ENCODE results near the gene PPP2R5C.
"Not testable (repeated sequence)": the region's sequence is repeated elsewhere in the genome, so short reads cannot be mapped to it uniquely, and the experiment has no call there.

Gene PPP2R5C

DNA sequence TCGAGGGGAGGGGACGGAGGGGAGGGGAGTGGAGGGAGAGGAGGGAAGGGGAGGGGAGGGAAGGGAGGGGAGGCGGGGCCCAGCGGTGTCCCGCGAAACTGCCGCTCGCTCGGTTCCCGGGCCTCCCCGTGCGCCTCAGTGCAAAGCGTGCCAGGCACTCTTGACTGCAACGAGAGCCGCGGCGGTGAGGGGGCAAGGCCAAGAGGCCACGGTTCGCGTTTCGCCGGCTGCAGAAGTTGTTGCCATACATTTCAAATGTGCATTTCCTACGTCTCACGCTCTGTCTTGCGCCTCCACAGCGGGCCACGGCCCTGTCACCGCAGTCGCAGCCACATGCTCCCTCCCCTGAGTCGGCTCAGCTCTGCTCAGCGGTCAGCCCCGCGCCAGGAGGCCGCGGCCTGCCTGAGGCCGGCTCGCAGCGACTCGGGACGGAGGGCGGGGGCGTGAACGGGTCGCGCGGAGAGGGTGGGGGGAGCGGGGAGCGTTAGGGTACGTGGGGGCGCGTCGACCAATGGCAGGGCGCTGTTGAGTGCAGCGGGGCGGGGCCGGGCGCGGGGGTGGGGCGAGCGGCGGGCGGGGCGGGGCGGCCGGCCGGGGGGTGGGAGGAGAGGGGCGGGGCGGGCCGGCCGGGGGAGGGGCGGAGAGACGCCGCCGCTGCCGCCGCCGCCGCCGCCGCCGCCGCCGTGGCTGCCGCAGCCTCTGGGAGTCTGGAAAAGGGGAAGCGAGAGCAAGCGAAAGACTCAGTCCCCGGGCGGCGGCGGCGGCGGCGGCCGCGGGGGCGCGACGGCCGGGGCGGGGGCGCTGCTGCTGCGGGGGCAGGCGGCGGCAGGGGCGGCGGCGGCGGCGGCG, at the start of gene PPP2R5C:
Gene PPP2R5C (plus strand): TSS at position 678 of the 849 bp plus-strand sequence. CDS start 185 bp downstream, outside the sequence.
- no peaks in the 10 kb centered on the region for H3K9me3 ChIP-seq (ENCODE audit: low read length)

GRCh38 chr14:101711857-101712233, 49.7 kb upstream of the PPP2R5C start:
- not testable (repeated sequence) for H3K4me1 ChIP-seq (ENCODE audit: insufficient read depth, low read length); H2AFZ ChIP-seq (ENCODE audit: low read depth, low read length); H3K9me3 ChIP-seq (ENCODE audit: low read length); H3K27me3 ChIP-seq (ENCODE audit: insufficient read depth, low read length); H3K4me3 ChIP-seq (ENCODE audit: low read length); H3K36me3 ChIP-seq (ENCODE audit: insufficient read depth, low read length)

More for the DNA sequence above, at the start of gene PPP2R5C:
- H3K4me3 ChIP-seq (ENCODE audit: low read length): peak within 1 kb of the TSS; percentile 79
- H3K36me3 ChIP-seq (ENCODE audit: insufficient read depth, low read length): peaks cover 16% of the 10 kb centered on the region
- peaks cover 9% of the 10 kb centered on the region for H3K4me1 ChIP-seq (ENCODE audit: insufficient read depth, low read length)
- peak within 1 kb of the TSS; percentile 81 for H2AFZ ChIP-seq (ENCODE audit: low read depth, low read length)
- H3K27me3 ChIP-seq (ENCODE audit: insufficient read depth, low read length): peaks cover 3% of the 10 kb centered on the region

GRCh38 chr14:101712341-101712740, 49.2 kb upstream of the PPP2R5C start:
- not testable (repeated sequence) for H3K27me3 ChIP-seq (ENCODE audit: insufficient read depth, low read length); H3K36me3 ChIP-seq (ENCODE audit: insufficient read depth, low read length); H3K4me1 ChIP-seq (ENCODE audit: insufficient read depth, low read length); H3K4me3 ChIP-seq (ENCODE audit: low read length); H2AFZ ChIP-seq (ENCODE audit: low read depth, low read length); H3K9me3 ChIP-seq (ENCODE audit: low read length)

DNA sequence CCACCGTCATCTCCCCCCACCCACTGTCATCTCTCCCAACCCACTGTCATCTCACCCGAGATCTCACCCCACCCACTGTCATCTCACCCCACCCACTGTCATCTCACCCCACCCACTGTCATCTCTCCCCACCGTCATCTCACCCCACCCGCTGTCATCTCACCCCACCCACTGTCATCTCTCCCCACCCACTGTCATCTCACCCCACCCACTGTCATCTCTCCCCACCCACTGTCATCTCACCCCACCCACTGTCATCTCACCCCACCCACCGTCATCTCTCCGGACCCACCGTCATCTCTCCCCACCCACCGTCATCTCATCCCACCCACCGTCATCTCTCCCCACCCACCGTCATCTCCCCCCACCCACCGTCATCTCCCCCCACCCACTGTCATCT, 48.4 kb upstream of the PPP2R5C start:
- not testable (repeated sequence) for H3K27me3 ChIP-seq (ENCODE audit: insufficient read depth, low read length); H2AFZ ChIP-seq (ENCODE audit: low read depth, low read length); H3K4me3 ChIP-seq (ENCODE audit: low read length); H3K36me3 ChIP-seq (ENCODE audit: insufficient read depth, low read length); H3K9me3 ChIP-seq (ENCODE audit: low read length); H3K4me1 ChIP-seq (ENCODE audit: insufficient read depth, low read length)

DNA sequence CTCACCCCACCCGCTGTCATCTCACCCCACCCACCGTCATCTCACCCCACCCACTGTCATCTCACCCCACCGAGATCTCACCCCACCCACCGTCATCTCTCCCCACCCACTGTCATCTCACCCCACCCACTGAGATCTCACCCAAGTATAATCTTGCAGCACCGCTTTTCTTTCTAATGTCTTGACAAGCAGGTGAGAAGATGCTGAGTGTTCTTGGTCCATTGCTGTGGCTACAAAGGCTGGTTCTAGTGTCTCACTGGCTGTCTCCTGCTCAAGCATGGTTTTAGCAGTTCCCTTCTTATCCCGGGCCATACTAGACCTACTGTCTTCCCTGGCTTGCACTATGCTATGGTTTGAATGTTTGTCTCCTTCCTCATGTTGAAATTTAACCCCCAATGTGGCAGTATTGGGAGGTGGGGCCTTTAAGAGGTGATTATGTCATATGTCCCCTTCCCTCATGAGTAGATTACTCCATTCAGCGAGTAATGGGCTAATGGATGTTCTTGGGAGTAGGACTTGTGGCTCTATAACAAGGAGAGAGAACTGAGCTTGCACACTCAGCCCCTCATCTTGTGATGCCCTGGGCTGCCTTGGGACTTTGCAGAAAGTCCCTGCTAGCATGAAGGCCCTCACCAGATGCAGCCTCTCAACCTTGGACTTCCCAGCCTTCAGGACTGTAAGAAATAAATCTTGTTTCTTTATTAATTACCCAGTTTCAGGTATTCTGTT, 47.7 kb upstream of the PPP2R5C start:
- H3K27me3 ChIP-seq (ENCODE audit: insufficient read depth, low read length): peaks cover 4% of the 10 kb centered on the region

DNA sequence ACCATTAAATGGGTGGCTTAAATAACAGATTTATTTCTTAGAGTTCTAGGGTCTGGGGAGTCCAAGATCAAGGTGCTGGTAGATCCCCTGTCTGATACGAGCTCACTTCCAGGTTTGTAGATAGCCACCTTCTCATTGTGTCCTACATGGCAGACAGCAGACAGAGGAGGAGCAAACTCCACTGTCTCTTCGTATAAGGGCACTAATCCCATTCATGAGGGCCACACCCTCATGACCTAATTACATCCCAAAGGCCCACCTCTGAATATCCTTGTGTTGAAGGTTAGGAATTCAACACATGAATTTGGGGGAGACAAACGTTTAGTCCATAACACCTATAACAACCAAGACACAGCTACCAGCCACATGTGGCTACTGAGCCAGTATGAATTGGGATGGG, 47.1 kb upstream of the PPP2R5C start:
- no peaks in the 10 kb centered on the region for H3K36me3 ChIP-seq (ENCODE audit: insufficient read depth, low read length)
- no peak overlapping the region for H2AFZ ChIP-seq (ENCODE audit: low read depth, low read length)
- peaks cover 4% of the 10 kb centered on the region for H3K27me3 ChIP-seq (ENCODE audit: insufficient read depth, low read length)
- H3K9me3 ChIP-seq (ENCODE audit: low read length): no peaks in the 10 kb centered on the region
- H3K4me1 ChIP-seq (ENCODE audit: insufficient read depth, low read length): no peaks in the 10 kb centered on the region
- H3K4me3 ChIP-seq (ENCODE audit: low read length): no peak overlapping the region

More for the DNA sequence above, 47.7 kb upstream of the PPP2R5C start:
- no peak overlapping the region for H2AFZ ChIP-seq (ENCODE audit: low read depth, low read length)
- H3K4me3 ChIP-seq (ENCODE audit: low read length): no peak overlapping the region
- H3K9me3 ChIP-seq (ENCODE audit: low read length): no peaks in the 10 kb centered on the region
- H3K4me1 ChIP-seq (ENCODE audit: insufficient read depth, low read length): no peaks in the 10 kb centered on the region
- H3K36me3 ChIP-seq (ENCODE audit: insufficient read depth, low read length): no peaks in the 10 kb centered on the region

- H3K27me3 ChIP-seq (ENCODE audit: insufficient read depth, low read length): no peaks in the 10 kb centered on the region
- no peaks in the 10 kb centered on the region for H3K4me1 ChIP-seq (ENCODE audit: insufficient read depth, low read length)
- no peaks in the 10 kb centered on the region for H3K36me3 ChIP-seq (ENCODE audit: insufficient read depth, low read length)
- H3K4me3 ChIP-seq (ENCODE audit: low read length): no peak overlapping the region
- no peak overlapping the region for H2AFZ ChIP-seq (ENCODE audit: low read depth, low read length)
- no peaks in the 10 kb centered on the region for H3K9me3 ChIP-seq (ENCODE audit: low read length)
These were observed 46.1 kb upstream of the PPP2R5C start for GRCh38 chr14:101715210-101716076.

- H3K9me3 ChIP-seq (ENCODE audit: low read length): no peaks in the 10 kb centered on the region
- H2AFZ ChIP-seq (ENCODE audit: low read depth, low read length): no peak overlapping the region
- H3K27me3 ChIP-seq (ENCODE audit: insufficient read depth, low read length): no peaks in the 10 kb centered on the region
These were observed 45.2 kb upstream of the PPP2R5C start for GRCh38 chr14:101716077-101716950.

DNA sequence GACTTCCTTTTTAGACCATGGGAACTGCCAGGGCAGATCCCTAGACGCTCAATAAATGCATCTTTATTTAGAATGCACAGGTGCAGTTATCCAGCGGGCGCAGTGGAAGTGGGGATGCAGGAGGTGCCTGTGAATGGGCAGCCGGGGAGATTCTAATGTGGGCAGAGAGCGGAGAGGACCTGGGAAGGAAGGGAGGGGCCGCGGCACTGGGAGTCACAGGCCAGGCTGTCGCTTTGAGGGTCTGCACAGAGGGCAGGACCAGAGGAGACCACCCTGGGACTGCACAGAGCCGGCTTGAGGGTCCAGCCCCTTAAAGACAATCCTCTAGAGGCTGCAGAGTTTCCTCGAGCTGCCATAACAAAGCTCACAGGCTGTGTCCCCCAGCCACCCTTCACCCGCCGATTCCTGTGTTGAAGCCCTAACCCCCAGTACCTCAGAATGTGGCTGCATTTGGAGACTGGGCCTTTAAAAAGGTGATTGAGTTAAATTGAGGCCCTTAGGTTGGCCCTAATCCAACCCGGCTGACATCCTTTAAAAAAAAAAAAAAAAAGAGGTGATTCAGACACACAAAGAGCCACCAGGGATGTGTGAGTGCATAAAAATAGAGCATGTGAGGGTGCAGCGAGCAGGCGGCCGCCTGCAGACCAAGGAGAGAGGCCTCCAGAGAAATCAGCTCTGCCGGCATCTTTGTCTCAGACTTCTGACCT, 44.4 kb upstream of the PPP2R5C start:
- no peaks in the 10 kb centered on the region for H3K9me3 ChIP-seq (ENCODE audit: low read length)
- H3K36me3 ChIP-seq (ENCODE audit: insufficient read depth, low read length): no peaks in the 10 kb centered on the region
- no peak overlapping the region for H3K4me3 ChIP-seq (ENCODE audit: low read length)
- H3K27me3 ChIP-seq (ENCODE audit: insufficient read depth, low read length): no peaks in the 10 kb centered on the region
- H3K4me1 ChIP-seq (ENCODE audit: insufficient read depth, low read length): no peaks in the 10 kb centered on the region
- peak overlapping the region; percentile 4 for H2AFZ ChIP-seq (ENCODE audit: low read depth, low read length)

More at GRCh38 chr14:101716077-101716950, 45.2 kb upstream of the PPP2R5C start:
- no peaks in the 10 kb centered on the region for H3K4me1 ChIP-seq (ENCODE audit: insufficient read depth, low read length)
- no peaks in the 10 kb centered on the region for H3K36me3 ChIP-seq (ENCODE audit: insufficient read depth, low read length)
- no peak overlapping the region for H3K4me3 ChIP-seq (ENCODE audit: low read length)

GRCh38 chr14:101717663-101718490, 43.6 kb upstream of the PPP2R5C start:
- Histone ChIP-seq H3K4me3 (ENCODE audit: low read length) (no peak overlapping the region), H2AFZ (ENCODE audit: low read depth, low read length) (peak overlapping the region; percentile 4), H3K4me1 (ENCODE audit: insufficient read depth, low read length) (no peaks in the 10 kb centered on the region), H3K9me3 (ENCODE audit: low read length) (no peaks in the 10 kb centered on the region), H3K36me3 (ENCODE audit: insufficient read depth, low read length) (no peaks in the 10 kb centered on the region), H3K27me3 (ENCODE audit: insufficient read depth, low read length) (no peaks in the 10 kb centered on the region)

DNA sequence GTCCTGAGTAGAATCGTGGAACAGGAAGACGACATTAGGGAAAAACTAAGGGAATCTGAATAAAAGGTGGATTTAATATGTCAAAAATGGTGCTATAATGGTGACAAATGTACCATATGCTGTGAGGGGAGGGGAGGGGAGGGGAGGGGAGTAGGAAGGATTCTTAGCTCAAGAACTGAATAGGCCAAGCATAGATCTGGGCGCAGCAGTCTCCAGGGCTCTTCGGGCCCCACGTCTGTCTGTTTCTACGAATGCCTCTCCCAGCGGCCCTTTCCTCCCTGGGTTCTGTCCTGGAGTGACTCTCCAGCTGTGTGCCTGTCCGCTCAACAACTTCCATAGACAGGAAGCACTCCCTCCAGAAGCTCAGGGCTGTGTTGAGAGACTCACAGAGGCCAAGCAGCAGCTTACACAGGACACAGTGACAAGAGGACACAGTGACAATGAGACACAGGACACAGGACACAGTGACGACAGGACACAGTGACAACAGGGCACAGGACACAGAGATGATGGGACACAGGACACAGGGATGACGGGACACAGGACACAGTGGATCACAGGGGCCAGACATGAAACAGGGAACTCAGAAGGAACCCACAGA, 42.4 kb upstream of the PPP2R5C start:
- no peaks in the 10 kb centered on the region for H3K9me3 ChIP-seq (ENCODE audit: low read length)
- no peak overlapping the region for H3K4me3 ChIP-seq (ENCODE audit: low read length)
- H2AFZ ChIP-seq (ENCODE audit: low read depth, low read length): no peak overlapping the region
- no peaks in the 10 kb centered on the region for H3K36me3 ChIP-seq (ENCODE audit: insufficient read depth, low read length)
- H3K4me1 ChIP-seq (ENCODE audit: insufficient read depth, low read length): no peaks in the 10 kb centered on the region
- H3K27me3 ChIP-seq (ENCODE audit: insufficient read depth, low read length): no peaks in the 10 kb centered on the region
